ENCODE results near the gene SPOCD1. TPM values are rescaled to one million over a fixed set of nuclear protein-coding genes. Genes with fewer than 3 reads are reported as not detected.

Gene SPOCD1
- total and polyA plus RNA-seq, 11 donors, result 0.19 to 2.9 (median 0.41) TPM; not detected in 5

GRCh38 chr1:31742462-31743212, 73.2 kb downstream of the SPOCD1 start:
- ATAC-seq, result no peak
- TF ChIP-seq CTCF (IDR thresholded peaks at IDR 0.05), result no peak
- TF ChIP-seq POLR2A (IDR thresholded peaks at IDR 0.05), result no peak
- WGBS, 4 donors, result 83 to 88% (median 85%) methylated on average over 17 to 32 of the region's 32 CpGs
- H3K4me3 ChIP-seq, result no peak overlapping the region
- no peaks in the 10 kb centered on the region for H3K27me3 ChIP-seq
- no peak overlapping the region for H3K27ac ChIP-seq
- no peaks in the 10 kb centered on the region for H3K9me3 ChIP-seq
- DNase-seq, result no peak
- intact Hi-C loops (cut with DNase I), result loop anchor here in 1 of 10 donors (10.0 kb wide), 1 partner anchor 78 kb away; no protein-coding TSS in a partner anchor
- no peaks in the 10 kb centered on the region for H3K36me3 ChIP-seq
- peaks cover 0 to 26% (median 3%) of the 10 kb centered on the region in 12 donors for H3K4me1 ChIP-seq

Small RNAs within 50 kb of the gene (microRNA-seq; reads per million reads assigned to microRNA genes)
- gene MIR4254, result 0 to 0.62 (median 0) reads per million in 4 donors

Other genes with a start within 250 kb of the SPOCD1 start
- gene TINAGL1, start 239.5 kb downstream of the SPOCD1 start, total RNA-seq, result 100 to 1,000 TPM; 136 to 697 (median 199) TPM
- gene TINAGL1, start 239.5 kb downstream of the SPOCD1 start, polyA plus RNA-seq, result 100 to 1,000 TPM; 263 to 354 TPM
- gene HCRTR1, start 198.3 kb downstream of the SPOCD1 start, total RNA-seq, result under 1 TPM in 5 of 9 donors, not detected in 4; 0.21 to 0.82 (median 0.30) TPM
- gene HCRTR1, start 198.3 kb downstream of the SPOCD1 start, polyA plus RNA-seq, result under 1 TPM; 0.24 to 0.50 TPM
- 10 to 100 TPM; 32.2 to 55.4 (median 42.4) TPM for gene PEF1, start 171.1 kb downstream of the SPOCD1 start, total RNA-seq
- gene PEF1, start 171.1 kb downstream of the SPOCD1 start, polyA plus RNA-seq, result 100 to 1,000 TPM in 1 of 2 donors, 10 to 100 TPM in 1; 36.1 to 106 TPM
- 10 to 100 TPM; 10.1 to 24.1 (median 13.1) TPM for gene COL16A1, start 112.0 kb downstream of the SPOCD1 start, total RNA-seq
- 10 to 100 TPM in 1 of 2 donors, 1 to 10 TPM in 1; 7.5 to 15.8 TPM for gene COL16A1, start 112.0 kb downstream of the SPOCD1 start, polyA plus RNA-seq
- 10 to 100 TPM in 4 of 9 donors, 1 to 10 TPM in 5; 4.7 to 18.5 (median 9.6) TPM for gene ADGRB2, start 51.7 kb downstream of the SPOCD1 start, total RNA-seq
- gene ADGRB2, start 51.7 kb downstream of the SPOCD1 start, polyA plus RNA-seq, result 10 to 100 TPM in 1 of 2 donors, 1 to 10 TPM in 1; 1.1 to 11.5 TPM
- 100 to 1,000 TPM; 217 to 354 (median 242) TPM for gene PTP4A2, start 122.3 kb upstream of the SPOCD1 start, total RNA-seq
- 100 to 1,000 TPM in 1 of 2 donors, 10 to 100 TPM in 1; 74.4 to 290 TPM for gene PTP4A2, start 122.3 kb upstream of the SPOCD1 start, polyA plus RNA-seq
- gene KHDRBS1, start 197.8 kb upstream of the SPOCD1 start, total RNA-seq, result 10 to 100 TPM; 45.2 to 79.3 (median 68.5) TPM
- gene KHDRBS1, start 197.8 kb upstream of the SPOCD1 start, polyA plus RNA-seq, result 10 to 100 TPM; 33.0 to 58.6 TPM

All from heart left ventricle (tissue), 16 donors.